ENCODE results near the gene SSX2IP.

DNA sequence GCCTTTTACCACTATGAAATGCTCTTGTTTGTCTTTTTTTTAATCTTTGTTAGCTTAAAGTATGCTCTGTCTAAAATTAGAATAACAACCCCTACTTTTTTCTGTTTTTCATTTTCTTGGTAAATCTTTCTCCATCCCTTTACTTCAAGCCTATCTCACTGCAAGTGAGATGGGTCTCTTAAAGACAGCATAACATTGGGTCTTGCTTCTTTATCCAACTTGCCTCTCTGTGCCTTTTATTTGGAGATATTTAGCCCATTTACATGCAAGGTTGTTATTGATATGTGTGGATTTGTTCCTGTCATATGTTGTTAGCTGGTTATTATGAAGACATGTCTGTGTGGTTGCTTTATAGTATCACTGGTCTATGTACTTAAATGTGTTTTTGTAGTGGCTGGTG lies 41.3 kb upstream of the SSX2IP start:
- TF ChIP-seq NR1H2 (CRISPR knock-in tag; IDR thresholded peaks at IDR 0.05) (no peak), CTCF (IDR thresholded peaks at IDR 0.05) (no peak), ZBTB21 (CRISPR knock-in tag; IDR thresholded peaks at IDR 0.05; ENCODE audit: borderline replicate concordance) (no peak), NFE2L1 (CRISPR knock-in tag; IDR thresholded peaks at IDR 0.05) (no peak), ZNF263 (CRISPR knock-in tag; IDR thresholded peaks at IDR 0.05; ENCODE audit: low read depth) (no peak), CREB1 (CRISPR knock-in tag; IDR thresholded peaks at IDR 0.05) (no peak), STAT6 (CRISPR knock-in tag; conservative IDR thresholded peaks at IDR 0.05; ENCODE audit: low read depth) (no peak)
- TF ChIP-seq, protein P1, sequence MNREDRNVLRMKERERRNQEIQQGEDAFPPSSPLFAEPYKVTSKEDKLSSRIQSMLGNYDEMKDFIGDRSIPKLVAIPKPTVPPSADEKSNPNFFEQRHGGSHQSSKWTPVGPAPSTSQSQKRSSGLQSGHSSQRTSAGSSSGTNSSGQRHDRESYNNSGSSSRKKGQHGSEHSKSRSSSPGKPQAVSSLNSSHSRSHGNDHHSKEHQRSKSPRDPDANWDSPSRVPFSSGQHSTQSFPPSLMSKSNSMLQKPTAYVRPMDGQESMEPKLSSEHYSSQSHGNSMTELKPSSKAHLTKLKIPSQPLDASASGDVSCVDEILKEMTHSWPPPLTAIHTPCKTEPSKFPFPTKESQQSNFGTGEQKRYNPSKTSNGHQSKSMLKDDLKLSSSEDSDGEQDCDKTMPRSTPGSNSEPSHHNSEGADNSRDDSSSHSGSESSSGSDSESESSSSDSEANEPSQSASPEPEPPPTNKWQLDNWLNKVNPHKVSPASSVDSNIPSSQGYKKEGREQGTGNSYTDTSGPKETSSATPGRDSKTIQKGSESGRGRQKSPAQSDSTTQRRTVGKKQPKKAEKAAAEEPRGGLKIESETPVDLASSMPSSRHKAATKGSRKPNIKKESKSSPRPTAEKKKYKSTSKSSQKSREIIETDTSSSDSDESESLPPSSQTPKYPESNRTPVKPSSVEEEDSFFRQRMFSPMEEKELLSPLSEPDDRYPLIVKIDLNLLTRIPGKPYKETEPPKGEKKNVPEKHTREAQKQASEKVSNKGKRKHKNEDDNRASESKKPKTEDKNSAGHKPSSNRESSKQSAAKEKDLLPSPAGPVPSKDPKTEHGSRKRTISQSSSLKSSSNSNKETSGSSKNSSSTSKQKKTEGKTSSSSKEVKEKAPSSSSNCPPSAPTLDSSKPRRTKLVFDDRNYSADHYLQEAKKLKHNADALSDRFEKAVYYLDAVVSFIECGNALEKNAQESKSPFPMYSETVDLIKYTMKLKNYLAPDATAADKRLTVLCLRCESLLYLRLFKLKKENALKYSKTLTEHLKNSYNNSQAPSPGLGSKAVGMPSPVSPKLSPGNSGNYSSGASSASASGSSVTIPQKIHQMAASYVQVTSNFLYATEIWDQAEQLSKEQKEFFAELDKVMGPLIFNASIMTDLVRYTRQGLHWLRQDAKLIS (CRISPR knock-in tag; IDR thresholded peaks at IDR 0.05; ENCODE audit: borderline replicate concordance) = no peak
- TF ChIP-seq, protein P2, sequence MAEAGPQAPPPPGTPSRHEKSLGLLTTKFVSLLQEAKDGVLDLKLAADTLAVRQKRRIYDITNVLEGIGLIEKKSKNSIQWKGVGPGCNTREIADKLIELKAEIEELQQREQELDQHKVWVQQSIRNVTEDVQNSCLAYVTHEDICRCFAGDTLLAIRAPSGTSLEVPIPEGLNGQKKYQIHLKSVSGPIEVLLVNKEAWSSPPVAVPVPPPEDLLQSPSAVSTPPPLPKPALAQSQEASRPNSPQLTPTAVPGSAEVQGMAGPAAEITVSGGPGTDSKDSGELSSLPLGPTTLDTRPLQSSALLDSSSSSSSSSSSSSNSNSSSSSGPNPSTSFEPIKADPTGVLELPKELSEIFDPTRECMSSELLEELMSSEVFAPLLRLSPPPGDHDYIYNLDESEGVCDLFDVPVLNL (CRISPR knock-in tag; IDR thresholded peaks at IDR 0.05; ENCODE audit: borderline replicate concordance, low read depth) = no peak
- TF ChIP-seq, protein P3, sequence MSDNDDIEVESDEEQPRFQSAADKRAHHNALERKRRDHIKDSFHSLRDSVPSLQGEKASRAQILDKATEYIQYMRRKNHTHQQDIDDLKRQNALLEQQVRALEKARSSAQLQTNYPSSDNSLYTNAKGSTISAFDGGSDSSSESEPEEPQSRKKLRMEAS (CRISPR knock-in tag; IDR thresholded peaks at IDR 0.05) = no peak
- TF ChIP-seq, protein P4, sequence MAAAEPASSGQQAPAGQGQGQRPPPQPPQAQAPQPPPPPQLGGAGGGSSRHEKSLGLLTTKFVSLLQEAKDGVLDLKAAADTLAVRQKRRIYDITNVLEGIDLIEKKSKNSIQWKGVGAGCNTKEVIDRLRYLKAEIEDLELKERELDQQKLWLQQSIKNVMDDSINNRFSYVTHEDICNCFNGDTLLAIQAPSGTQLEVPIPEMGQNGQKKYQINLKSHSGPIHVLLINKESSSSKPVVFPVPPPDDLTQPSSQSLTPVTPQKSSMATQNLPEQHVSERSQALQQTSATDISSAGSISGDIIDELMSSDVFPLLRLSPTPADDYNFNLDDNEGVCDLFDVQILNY (CRISPR knock-in tag; IDR thresholded peaks at IDR 0.05) = no peak
